Fibroblast of skin of scalp (primary cell): ENCODE measurements around the gene FBXW4.
"Not testable (repeated sequence)": the region's sequence is repeated elsewhere in the genome, so short reads cannot be mapped to it uniquely, and the experiment has no call there.

Source experiments
- DNase-seq: peaks from one replicate; pipeline ENCODE4 v3.0.0-alpha.2; 2013

Gene FBXW4

DNA sequence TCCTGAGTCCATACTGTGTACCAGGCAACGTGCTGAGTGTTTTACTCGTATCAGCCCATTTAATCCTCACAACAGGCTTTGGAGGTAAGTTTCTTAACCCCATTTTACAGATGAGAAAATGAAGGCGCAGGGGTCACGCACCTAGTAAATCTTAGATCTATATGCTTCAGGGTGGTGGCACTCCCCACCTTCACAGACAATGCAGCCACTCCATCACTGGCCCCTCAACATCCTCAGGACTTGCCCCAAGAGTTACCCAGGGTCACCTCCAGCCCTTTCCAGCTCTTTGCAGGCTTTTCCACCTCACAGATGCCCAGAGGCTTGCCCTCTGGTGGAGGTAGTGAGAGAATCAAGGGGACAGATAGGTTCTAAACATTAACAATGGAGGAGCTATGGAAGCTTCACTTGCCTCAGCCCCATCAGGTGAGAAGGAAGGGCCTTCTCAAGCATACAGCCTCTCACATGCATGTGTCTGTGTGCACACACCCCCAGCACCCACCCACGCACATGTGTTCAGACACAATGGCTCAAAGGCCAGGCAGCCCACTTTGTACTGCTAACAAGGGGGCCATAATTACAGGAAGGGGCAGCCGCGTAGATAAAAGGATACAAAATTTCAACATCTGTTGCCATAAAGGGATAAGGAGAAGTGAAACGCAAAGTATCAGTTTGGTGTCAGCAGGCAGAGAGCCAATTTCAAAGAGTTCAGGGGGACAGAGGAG is 77.7 kb downstream of the FBXW4 start:
- no peak for DNase-seq

DNA sequence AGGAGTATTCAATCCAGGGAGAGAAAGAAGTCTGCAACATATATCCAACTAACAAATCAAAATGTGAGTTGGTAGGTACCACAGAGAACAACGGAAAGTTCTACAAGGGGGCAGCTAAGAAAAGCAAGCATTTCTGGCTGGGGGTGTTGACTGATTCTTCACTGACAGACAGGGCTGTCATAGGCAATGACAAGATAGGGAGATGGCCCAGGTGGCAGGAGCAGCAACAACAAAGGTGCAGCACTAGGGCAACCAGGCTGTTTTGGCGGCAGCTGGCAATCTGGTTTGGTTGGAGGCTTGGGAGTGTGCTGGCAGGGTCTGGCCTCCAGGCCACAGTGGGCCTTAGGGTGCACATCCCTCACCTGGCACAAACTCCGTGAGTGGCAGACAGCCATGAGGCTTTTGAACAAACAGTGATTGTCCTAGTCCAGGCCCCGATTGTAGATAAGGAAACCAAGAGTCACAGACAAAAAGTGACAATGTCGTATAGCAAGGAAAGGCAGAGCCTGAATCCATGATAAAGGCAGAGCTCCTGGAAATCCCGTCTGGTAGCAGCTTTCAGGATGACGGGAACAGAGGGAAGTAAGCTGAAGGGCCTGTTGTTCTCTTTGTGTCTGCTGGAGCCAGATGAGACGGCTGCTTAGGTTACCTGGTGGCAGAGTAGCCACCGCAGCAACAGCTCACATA is 78.4 kb downstream of the FBXW4 start:
- no peak for DNase-seq

DNA sequence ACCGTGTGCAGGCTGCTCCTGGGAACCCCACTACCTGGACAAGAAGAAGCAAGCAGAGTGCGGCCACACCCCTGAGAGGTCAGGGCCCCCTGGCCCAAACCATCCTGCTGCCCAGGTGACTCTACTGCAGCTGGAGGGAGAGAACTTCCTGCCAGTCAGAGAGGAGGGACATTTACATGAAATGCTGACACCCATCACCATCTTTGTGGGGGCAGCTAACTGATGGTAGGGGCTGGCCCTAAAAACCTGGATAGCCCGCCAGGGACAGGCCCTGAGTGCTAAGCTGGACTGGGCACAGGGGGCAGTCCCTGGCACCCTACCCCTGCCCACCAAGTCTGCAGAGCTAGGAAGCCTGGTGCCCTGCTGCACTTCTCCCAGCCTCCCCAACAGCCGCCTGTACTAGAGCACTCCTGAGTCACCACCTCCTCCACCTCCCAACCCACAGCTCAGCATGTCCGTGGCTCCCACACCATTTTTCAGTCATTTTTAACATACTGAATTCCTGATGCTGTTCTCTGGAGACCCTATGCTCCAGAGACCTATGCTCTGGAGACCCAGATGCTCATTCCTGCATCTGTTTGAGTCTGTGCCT is 79.3 kb downstream of the FBXW4 start:
- no peak for DNase-seq

DNA sequence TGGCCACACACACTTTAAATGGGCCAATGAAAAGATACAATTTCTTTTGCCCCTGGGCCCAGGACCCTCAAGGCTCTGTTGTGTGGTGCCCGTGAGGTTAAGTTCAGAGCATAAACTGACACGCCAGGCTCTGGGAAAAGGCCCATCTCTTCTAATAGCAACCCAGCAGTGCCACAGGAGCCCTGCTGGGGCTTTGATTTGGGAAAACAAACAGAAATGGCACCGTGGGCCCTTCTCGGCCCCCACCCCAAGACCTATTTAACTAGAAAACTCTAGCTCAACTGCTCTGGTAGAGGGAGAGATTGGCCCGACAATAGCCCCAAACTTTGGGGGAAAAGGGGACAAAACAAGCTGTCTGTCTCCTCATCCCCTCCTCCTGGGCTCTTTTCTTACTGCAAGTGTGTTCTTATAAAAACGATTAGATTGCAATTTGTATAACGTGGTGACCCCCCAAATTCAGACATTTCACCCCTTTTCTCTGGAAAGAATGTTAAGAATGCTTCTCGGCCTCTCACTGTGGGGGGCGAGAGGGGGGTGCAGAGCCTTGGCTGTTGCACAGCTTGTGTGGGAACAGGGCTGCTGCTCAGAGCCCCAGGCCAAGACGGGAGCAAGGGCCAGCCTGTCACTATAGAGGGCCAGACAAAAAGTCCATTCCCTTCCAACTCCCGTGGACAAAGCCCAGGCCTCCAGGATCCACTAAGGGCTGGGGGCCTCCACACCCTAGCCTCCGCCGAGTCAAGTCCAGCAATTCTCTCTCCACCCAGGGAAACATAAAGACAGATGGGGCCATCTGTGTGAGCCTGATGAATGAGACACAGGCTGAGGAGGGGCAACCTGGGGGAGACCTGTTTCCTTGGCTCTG is 80.1 kb downstream of the FBXW4 start:
- no peak for DNase-seq

DNA sequence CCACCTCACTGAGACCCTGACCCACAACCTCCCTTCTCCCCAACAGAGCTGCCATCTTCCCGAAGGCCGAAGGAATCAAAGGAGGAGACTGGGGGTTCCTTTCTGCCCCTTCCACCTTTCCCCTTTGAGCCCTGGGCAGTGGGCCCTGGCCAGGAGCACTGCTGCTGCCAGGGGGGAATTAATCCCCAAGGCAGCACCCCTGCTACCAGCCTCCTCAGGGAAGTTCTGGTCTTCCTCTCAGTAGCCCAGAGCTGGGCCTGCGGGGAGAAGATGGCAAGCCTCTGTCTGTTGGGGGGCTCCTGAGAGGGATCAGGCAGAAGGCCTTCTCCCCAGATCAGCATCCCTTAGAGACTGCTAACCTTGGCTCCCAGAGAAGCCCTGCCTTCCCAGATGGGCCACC is 81.3 kb downstream of the FBXW4 start:
- no peak for DNase-seq

DNA sequence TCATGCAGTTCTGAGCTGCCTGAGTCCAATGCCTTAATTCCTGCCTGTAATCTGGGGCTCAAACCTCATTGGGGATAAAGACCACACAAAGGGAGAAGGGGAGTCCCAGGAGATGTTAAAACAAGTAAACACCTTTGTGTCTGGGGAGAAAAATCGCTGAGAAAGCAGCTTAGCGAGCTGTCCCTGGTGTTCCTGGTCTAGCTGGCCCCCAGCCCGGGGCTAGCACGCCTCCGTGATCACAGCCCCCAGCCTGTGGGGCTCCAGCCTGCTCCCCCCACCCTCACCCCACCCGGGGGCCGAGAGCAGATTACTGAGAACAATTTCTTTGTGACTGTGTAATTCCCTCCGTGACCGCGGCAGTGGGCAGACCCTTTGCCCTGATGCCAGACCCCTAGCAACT is 82.1 kb downstream of the FBXW4 start:
- no peak for DNase-seq

DNA sequence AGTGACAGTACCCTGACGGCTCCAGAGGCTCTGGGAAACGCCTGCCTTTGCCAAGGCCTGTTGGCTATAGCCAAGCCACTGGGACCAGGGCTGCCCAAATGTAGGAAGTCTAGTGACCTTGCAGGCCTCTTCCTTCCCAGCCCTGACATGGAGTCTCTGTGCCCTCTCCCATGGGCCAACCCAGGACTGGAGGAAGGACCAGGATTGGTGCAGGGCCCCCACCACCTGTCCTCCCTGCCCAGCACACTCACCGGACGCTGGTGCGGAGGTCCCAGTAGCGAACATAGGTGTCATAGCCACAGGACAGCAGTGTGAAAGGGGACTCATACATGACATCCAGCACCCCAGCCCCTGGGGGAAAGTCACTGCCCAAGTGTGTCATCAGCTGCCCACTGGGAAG is 82.9 kb downstream of the FBXW4 start:
- DNase-seq = no peak

DNA sequence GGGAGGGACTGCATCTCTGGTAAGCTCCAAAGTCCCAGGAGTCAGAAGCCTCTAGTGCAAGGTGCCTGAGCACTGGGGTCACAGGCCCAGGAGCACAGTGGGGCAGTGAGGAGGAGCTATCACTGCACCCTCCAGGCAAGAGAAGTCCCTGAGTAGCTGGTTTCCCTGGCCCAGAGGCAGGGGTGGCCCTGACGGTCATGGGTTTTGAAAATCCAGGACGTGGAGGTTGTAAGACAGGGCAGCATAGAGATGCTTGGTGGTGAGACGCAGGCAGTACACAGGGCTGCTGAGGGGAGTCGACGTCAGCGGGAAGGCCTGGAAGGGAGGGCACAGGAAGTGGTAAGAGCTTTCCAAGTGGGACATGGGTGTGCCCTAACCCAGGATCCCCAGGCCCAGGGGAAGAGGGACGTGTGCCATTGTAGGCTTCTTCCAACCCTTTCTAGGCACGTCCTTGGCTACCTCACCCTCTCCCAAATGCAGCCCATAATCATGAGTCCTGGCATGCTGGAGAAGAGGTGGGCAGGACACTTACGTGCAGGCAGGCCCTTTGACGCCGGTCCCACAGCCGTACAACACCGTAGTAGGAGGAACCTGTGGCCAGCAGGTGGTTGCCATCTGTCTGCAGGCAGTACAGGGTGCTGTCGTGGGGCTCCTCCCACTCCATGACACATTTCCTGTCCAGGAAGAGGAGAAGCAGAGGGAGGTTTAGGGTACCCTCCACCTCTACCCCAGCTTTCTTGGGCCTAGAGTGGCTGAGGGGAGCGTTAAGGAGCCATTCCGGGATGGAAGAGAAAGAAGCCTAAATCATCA is 83.7 kb downstream of the FBXW4 start:
- no peak for DNase-seq

DNA sequence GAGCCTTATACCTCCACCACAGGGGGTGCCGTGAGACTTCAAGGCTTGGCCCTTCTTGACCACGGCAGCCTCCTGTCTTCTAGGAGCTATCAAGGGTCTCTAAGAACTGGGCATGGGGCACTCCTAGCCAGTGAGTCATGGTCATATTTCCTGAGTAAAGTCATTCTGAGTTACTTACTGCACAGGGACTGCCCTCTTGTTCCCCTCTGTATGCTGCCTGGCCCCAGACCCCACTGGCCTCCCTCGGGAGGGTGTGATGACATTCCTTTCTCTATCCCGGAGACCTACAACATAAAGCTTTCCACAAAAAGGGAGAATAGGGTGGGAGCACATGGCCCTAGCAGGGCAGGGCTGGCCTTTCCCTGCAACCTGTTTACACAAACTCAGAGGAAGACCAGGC is 85.5 kb downstream of the FBXW4 start:
- DNase-seq = peak; percentile 70

DNA sequence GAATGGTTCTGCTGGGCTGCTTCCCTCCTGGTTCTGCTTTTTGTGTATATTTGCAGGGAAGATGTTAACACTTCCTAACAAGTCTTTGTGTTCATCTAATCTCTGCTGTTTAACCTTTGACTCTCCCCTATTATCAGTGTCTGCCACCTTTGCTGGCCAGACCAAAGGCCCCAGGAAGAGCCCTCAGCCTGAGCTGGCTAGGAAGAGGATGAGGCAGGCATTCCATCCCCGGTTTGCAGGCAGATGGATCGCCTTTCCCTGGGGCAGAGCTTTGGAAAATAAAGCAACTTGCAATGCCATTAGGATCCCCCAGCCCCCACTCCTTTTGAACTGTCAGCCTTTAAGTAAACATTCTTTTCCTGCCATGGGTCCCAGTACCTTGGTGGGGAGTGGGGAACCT is 87.8 kb downstream of the FBXW4 start:
- DNase-seq = no peak

DNA sequence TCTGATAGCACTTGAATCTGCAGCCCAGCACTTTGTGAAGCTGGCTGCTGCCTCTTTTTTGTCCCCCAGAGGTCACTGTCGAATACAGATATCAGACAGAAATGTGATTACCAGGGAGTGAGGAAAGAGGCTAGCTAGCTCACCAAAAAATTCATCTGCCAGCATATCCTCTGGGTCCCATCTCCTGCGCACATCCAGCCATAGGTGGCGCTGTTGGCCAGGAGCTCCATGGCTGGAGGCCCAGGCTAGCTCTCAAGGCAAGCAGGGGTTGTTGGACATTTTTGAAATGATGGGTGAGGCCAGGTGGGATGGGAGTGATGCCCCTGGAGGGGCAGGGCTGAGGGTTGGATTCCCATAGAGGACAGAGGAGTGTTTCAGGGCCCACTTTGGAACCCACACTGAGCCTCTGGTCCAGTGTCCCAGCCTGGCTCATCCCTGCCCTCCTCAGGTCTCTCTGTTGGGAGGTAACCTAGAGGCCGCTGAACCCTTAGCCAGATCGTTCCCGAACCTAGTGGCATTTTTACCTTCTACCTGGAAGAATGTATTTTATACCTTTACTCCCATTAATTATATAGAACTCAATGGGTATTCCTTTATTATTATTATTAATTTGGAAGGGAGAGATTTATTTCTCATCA is 92.1 kb downstream of the FBXW4 start:
- DNase-seq = peak; percentile 75

DNA sequence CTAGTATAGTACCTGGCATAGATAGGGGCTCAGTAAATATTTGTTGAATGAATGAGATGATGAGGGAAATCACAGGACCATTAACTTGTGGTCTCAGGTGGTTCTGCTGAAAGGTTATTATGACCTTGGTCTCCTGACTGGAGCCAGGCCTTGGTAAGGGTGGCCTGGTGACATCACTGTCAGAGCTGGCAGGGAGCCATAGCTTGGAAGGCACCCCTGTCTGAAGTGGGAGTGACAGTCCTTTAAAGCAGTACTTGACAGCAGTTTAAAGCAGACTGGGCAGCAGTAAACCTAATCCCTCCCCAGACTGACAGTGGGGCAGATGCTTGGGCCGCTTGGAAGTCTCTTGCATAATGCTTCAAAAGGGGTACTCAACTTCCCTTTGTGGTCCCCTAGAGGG is 93.4 kb downstream of the FBXW4 start:
- DNase-seq = no peak

DNA sequence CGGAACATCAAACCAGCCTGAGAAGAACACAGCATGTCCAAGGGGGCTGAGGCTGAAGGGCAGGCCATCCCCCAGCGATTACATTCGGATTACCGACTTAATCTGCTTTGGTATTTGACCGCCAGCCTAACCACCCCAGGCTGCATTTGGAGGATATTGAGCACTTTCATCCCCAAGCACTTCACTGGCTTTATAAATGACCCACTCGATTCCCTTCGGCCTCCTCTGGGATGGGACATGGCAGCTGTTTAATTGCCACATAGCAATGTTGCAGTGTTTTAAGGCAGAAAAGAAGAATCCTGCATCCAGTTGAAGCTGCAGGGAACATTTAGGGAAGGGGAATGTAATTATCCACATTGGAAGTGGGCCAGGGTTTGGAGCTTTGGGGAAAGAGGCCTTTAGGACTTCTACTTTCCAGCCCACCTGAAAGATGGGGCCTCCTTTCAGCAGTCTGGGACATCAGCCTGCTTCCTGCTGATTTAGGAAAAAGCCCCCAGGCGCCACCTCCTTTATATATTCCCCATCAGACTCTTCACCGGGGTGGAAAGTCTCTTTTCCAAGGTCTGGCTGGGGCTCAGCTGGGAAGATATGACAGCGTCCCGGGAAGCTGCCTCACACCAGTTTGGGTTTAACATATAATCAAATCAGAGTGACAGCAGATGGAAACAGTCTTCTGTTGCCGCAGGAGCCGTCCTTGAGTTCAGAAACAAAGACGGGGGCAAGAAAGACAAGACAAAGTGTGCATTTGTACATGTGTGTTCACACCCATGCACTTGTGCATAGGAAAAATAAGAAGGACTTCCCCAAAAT is 97.7 kb downstream of the FBXW4 start:
- no peak for DNase-seq

DNA sequence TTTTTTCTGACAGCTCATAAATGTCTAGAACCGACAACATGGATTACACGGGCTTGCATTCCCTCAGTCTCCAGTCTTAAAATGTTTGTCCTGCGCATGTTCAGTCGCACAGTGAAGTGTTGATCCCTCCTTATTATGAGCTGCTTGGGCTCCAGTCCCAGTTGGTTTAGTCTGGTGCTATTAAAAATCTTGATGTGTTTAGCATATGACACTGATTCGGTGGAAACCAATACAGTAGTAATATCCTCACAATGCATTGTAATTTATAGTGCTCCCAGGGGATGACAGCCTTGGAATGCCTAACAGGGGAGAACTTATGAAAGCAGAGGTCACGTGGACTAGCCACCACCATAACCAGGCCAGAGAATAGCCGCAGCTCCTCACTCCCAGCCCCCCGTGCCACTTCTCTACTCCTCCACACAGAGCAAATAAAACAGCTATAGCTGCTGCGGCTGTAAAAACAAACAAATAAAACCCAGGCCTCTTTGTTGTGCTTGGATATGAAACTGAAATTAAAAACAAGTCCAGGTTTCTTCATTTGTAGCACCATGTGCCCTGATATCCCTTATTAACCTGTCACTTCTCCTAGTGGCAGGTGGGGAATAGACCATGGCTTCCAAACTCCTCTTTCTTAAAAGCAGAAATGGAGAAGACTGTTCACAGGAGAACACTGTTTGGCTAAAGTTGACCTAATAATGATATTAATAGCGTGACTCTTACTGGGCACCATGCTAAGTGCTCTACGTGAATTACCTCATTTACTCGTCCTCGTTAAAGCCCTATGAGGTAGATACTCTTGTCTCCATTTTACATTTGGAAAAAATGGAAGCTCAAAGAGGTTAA is 99.2 kb downstream of the FBXW4 start:
- DNase-seq = peak; percentile 17

DNA sequence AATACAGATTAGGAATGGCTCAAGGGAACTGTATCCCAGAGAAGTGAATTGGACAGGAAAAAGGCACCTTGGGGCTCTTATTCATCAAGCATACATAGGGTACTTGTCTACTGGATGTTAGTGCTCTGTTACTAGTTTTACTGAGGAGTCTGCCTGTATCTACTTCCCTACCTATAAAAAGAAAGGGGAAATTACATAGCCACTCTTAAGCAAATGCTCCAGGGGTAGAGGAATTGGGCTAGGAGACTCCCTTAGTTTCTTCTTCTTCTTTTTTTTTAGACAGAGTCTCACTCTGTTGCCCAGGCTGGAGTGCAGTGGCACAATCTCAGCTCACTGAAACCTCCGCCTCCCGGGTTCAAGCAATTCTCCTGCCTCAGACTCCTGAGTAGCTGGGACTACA is 101.6 kb downstream of the FBXW4 start:
- not testable (repeated sequence) for DNase-seq

DNA sequence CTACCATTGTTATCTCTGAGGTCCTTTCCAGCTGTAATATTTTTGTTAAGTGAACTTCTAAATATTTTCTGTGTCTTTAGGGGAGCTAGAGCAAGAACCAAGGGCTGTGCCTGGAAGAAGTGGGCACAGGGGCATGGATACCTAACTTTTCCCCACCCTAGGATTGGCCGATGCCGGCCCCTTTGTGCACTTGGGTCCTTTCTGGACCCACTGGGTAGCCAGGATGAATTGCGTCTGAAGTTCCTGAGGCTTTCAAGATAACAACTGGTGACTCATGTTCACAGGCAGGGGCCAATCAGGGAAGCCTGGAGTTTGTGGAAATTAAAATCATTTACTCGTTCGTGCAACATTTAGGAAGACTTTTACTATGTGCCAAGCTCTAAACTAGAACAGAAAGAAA is 106.1 kb downstream of the FBXW4 start:
- DNase-seq = no peak

DNA sequence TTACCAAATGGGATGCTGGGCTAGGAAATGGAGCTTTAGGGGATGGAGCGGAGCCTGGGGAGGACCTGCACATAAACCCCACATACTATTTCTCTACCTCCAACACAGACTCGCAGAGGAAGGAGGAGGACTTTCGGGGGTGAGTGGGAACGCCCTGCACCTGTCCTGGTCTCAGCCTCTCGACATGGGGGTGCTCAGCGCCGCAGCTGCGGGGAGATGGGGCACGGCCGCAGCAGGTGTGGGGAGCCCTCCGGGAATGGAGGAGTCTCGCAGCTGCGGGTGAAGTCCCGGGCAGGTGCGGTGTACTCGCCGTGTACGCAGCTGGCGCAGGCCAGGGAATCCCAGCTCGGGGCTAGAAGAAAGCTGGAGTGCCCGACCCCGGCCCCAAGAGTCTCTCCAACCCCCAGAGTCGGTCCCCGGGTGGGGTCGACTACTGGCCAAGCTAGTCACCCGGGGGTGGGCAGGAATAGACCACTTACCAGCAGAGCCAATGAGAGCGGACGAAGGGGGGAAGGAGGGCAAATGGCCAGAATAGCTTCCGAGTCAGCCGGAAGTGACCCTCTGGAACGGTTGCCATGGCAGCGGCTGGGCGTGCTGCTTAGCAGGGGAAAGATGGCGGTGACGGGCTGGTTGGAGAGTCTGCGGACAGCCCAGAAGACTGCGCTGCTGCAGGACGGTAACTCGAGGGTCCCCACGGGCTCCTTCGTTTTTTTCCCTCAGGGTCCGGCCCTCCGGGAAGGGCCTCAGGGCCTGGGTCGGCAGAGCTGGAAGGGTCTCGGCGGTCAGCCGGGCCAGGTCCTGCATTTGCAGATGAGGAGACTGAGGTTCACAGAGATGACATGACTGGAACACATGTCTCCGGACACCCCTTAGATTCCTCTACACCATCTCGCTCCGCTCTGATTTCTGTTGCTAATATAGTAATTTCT is 107.0 kb downstream of the FBXW4 start, which contains the start of the genes DPCD and POLL:
Gene DPCD, plus strand, starts transcription at position 597 of the 929 bp plus-strand sequence. Its CDS starts 16 bp downstream, at position 613.
Gene POLL, minus strand, starts transcription at position 533 of the 929 bp plus-strand sequence. CDS start 897 bp downstream, outside the sequence.
- peak; percentile 96 for DNase-seq

DNA sequence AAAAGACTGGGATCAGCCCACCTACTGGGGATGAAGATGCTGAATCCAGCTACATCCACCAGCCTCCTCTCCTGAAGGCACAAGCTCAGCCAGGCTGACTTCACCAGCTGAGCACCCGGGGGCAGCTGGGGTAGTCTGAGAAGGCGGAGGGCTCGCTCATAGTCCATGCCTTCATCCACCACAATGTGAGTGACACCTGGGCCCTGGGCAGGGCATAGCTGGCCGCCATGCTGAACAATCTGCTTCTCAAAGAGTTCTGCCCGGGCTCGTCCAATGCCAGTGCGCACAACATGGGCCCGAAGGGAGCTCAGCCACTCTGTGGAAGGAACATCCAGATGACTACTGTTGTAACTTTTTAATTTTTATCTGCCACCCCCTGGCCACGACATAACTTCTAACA is 109.1 kb downstream of the FBXW4 start:
- no peak for DNase-seq
